GM10266 (cell line): ENCODE data around the gene SEPTIN11.

ENCODE experiments used
- DNase-seq: peaks from one replicate; pipeline ENCODE4 v3.0.0; 2012; ENCODE audit errors: extremely low spot score
- CTCF ChIP-seq: IDR thresholded peaks from 2 replicates; pipeline ENCODE4 v1.5.1; 2012; ENCODE audit warnings: mild to moderate bottlenecking, low read depth; ENCODE audit not compliant: control insufficient read depth, insufficient read depth; ENCODE audit errors: missing control alignments

Gene SEPTIN11

GRCh38 chr4:76969495-76969894, 19.9 kb downstream of the SEPTIN11 start:
- TF ChIP-seq CTCF, result no peak
- DNase-seq, result no peak

- no peak for TF ChIP-seq CTCF
- no peak for DNase-seq
Measured at GRCh38 chr4:76969941-76970529, 20.5 kb downstream of the SEPTIN11 start.

GRCh38 chr4:76972306-76972705, 22.8 kb downstream of the SEPTIN11 start:
- no peak for TF ChIP-seq CTCF
- no peak for DNase-seq

- no peak for DNase-seq
- TF ChIP-seq CTCF, result no peak
Measured at GRCh38 chr4:76974150-76974549, 24.6 kb downstream of the SEPTIN11 start.

GRCh38 chr4:76977113-76977512, 27.6 kb downstream of the SEPTIN11 start:
- DNase-seq, result no peak
- TF ChIP-seq CTCF, result no peak

GRCh38 chr4:76977736-76978350, 28.3 kb downstream of the SEPTIN11 start:
- no peak for TF ChIP-seq CTCF
- no peak for DNase-seq

- no peak for DNase-seq
- TF ChIP-seq CTCF, result no peak
Measured at GRCh38 chr4:76979236-76979635, 29.7 kb downstream of the SEPTIN11 start.
